ENCODE results near the gene PIM3.

Gene PIM3

GRCh38 chr22:50011447-50012210 is 51.1 kb downstream of the PIM3 start:
- intact Hi-C loops (cut with DNase I), result no loop called here
- peak in 2 of 10 donors; percentile 4 to 75 for DNase-seq

GRCh38 chr22:50012211-50013181 is 51.9 kb downstream of the PIM3 start, which contains the start of gene IL17REL:
Gene IL17REL (minus strand): TSS chr22:50012765. CDS start chr22:50012646, 119 bp downstream.
- intact Hi-C loops (cut with DNase I), result no loop called here
- DNase-seq, result peak in 4 of 10 donors; percentile 11 to 84 (median 42)

All from posterior cingulate gyrus (tissue), 11 donors.